PFSK-1 (cell line): ENCODE data around the gene AGER.

Experiments
- FOXP2 ChIP-seq: optimal IDR thresholded peaks from 2 replicates; pipeline ENCODE3; 2011; ENCODE audit warnings: borderline replicate concordance, control low read depth, inconsistent platforms; ENCODE audit not compliant: insufficient read depth; ENCODE audit errors: extremely low read length, extremely low read depth
- POLR2AphosphoS5 ChIP-seq: IDR thresholded peaks from 2 replicates; pipeline ENCODE4 v1.6.1; 2012; ENCODE audit warnings: low read depth, mild to moderate bottlenecking, control low read depth, low read length, moderate library complexity
- REST ChIP-seq, 2 experiments: IDR thresholded peaks; 2 replicates each; pipeline versions ENCODE4 v1.6.1 to v1.8.0; 2011 to 2012; ENCODE audit warnings: low read depth in 2 of 2, low read length in 2 of 2, control low read depth in 1 of 2, inconsistent platforms in 1 of 2, mild to moderate bottlenecking in 1 of 2, moderate library complexity in 1 of 2; ENCODE audit not compliant: insufficient read depth in 1 of 2
- SIN3A ChIP-seq: IDR thresholded peaks from 2 replicates; pipeline ENCODE4 v1.6.1; 2012; ENCODE audit warnings: mild to moderate bottlenecking, low read length, moderate library complexity, borderline replicate concordance; ENCODE audit not compliant: insufficient read depth
- TAF1 ChIP-seq: IDR thresholded peaks from 2 replicates; pipeline ENCODE4 v1.6.1; 2012; ENCODE audit warnings: low read length, control low read depth, borderline replicate concordance; ENCODE audit not compliant: insufficient read depth

AGER gene

GRCh38 chr6:32131439-32131948, 52.6 kb downstream of the AGER start:
- TF ChIP-seq REST (IDR thresholded peaks at IDR 0.05; ENCODE audit: insufficient read depth in 1 of 2, low read depth in 2 of 2, low read length in 2 of 2) (no peak), POLR2AphosphoS5 (no peak), TAF1 (no peak), SIN3A (no peak), FOXP2 (no peak)
